H1 (cell line): ENCODE measurements around the gene GPT2. TPM values are rescaled to one million over a fixed set of nuclear protein-coding genes. Genes with fewer than 3 reads are reported as not detected.
"Not testable (repeated sequence)": the region's sequence is repeated elsewhere in the genome, so short reads cannot be mapped to it uniquely, and the experiment has no call there.

Source experiments
- CTCF ChIA-PET: fragments of 300-600 bp; sonication (Branson Sonifier 250); formaldehyde crosslinking; loops from one replicate; lab custom pipeline; 2021; ENCODE audit not compliant: partially characterized antibody; lab: Charles Lee
- POLR2A ChIA-PET: fragments of 300-600 bp; sonication (Branson Sonifier 250); formaldehyde crosslinking; loops from one replicate; lab custom pipeline; 2021; ENCODE audit warnings: inconsistent platforms; ENCODE audit not compliant: partially characterized antibody; lab: Charles Lee
- DNase-seq, 2 experiments: peaks; one replicate each; pipeline versions ENCODE4 v3.0.0 to v3.0.0-alpha.2; 2010 to 2022; ENCODE audit warnings: low spot score in 2 of 2, low read depth in 1 of 2, mixed read lengths in 1 of 2
- FAIRE-seq: peaks from 2 replicates; lab custom pipeline; 2011; peaks lifted over from hg19 to GRCh38; lab: Jason Lieb, UNC
- H2AFZ ChIP-seq: 2 replicates; pipeline ENCODE4 v1.8.1; 2012; ENCODE audit warnings: low read length, inconsistent platforms
- H2AK5ac ChIP-seq: 2 replicates; pipeline ENCODE4 v1.6.1; 2013; ENCODE audit warnings: low read depth, low read length
- H2BK120ac ChIP-seq: replicated peaks from 2 replicates; pipeline ENCODE3; 2013; ENCODE audit warnings: low read depth, low read length, inconsistent platforms
- H2BK12ac ChIP-seq: 2 replicates; pipeline ENCODE4 v1.6.1; 2013; ENCODE audit warnings: low read depth, low read length
- H2BK15ac ChIP-seq: 2 replicates; pipeline ENCODE4 v1.6.1; 2013; ENCODE audit warnings: low read length
- H2BK20ac ChIP-seq: 2 replicates; pipeline ENCODE4 v1.6.1; 2013; ENCODE audit warnings: low read length
- H2BK5ac ChIP-seq: 2 replicates; pipeline ENCODE4 v1.6.1; 2013; ENCODE audit warnings: low read depth, low read length
- H3K14ac ChIP-seq: 2 replicates; pipeline ENCODE4 v1.6.1; 2013; ENCODE audit warnings: inconsistent platforms; ENCODE audit not compliant: insufficient read length
- H3K18ac ChIP-seq: 2 replicates; pipeline ENCODE4 v1.6.1; 2013; ENCODE audit warnings: low read length; ENCODE audit errors: extremely low read depth
- H3K23ac ChIP-seq: 2 replicates; pipeline ENCODE4 v1.6.1; 2013; ENCODE audit warnings: inconsistent platforms; ENCODE audit not compliant: insufficient read length
- H3K23me2 ChIP-seq: 2 replicates; pipeline ENCODE4 v1.6.1; 2013; ENCODE audit warnings: low read depth, low read length
- H3K27ac ChIP-seq: 2 replicates; pipeline ENCODE4 v1.6.1; 2011; ENCODE audit warnings: low read depth, low read length, inconsistent platforms
- H3K27me3 ChIP-seq, 4 experiments: replicated peaks in 1 of 4; 1 replicate in 1 of 4; 2 replicates in 3 of 4; pipeline versions ENCODE4 v1.6.1 to v1.8.1; 2011 to 2013; ENCODE audit warnings: low read length in 3 of 4, mild to moderate bottlenecking in 3 of 4, inconsistent platforms in 2 of 4, mixed read lengths in 2 of 4, moderate library complexity in 1 of 4; ENCODE audit not compliant: control insufficient read depth in 3 of 4, insufficient read depth in 3 of 4; ENCODE audit errors: extremely low read depth in 1 of 4
- H3K36me3 ChIP-seq, 4 experiments: 2 replicates each; pipeline versions ENCODE4 v1.6.1 to v1.8.1; 2011 to 2013; ENCODE audit warnings: mild to moderate bottlenecking in 4 of 4, low read length in 3 of 4, moderate library complexity in 2 of 4, control low read depth in 1 of 4, inconsistent platforms in 1 of 4; ENCODE audit not compliant: insufficient read depth in 4 of 4, control insufficient read depth in 2 of 4
- H3K4ac ChIP-seq: replicated peaks from 2 replicates; pipeline ENCODE3; 2013; ENCODE audit warnings: low read length, low read depth, mixed read lengths, inconsistent platforms; ENCODE audit not compliant: insufficient read length
- H3K4me1 ChIP-seq, 4 experiments: replicated peaks in 1 of 4; 1 replicate in 1 of 4; 2 replicates in 3 of 4; pipeline versions ENCODE4 v1.6.1 to v1.8.1; 2011 to 2013; ENCODE audit warnings: low read length in 3 of 4, inconsistent platforms in 2 of 4, mixed read lengths in 1 of 4; ENCODE audit not compliant: insufficient read depth in 4 of 4, control insufficient read depth in 3 of 4
- H3K4me2 ChIP-seq, 2 experiments: 2 replicates each; pipeline versions ENCODE4 v1.6.1 to v1.8.1; 2011 to 2013; ENCODE audit warnings: low read depth in 2 of 2, low read length in 2 of 2, control low read depth in 1 of 2, inconsistent platforms in 1 of 2, mild to moderate bottlenecking in 1 of 2; ENCODE audit not compliant: insufficient read depth in 1 of 2
- H3K4me3 ChIP-seq, 4 experiments: fragments of 200-600, 300-600 bp in 1 of 4; sonication (generic), shearing (Covaris generic), sonication (Bioruptor Twin) in 1 of 4; 2 replicates each; pipeline versions ENCODE4 v1.5.1 to v1.8.1; 2011 to 2016; ENCODE audit warnings: low read length in 4 of 4, low read depth in 3 of 4, control low read depth in 2 of 4, inconsistent platforms in 2 of 4, mild to moderate bottlenecking in 2 of 4, mixed read lengths in 1 of 4, moderate library complexity in 1 of 4; ENCODE audit not compliant: insufficient read depth in 2 of 4; ENCODE audit errors: extremely low read depth in 1 of 4
- H3K56ac ChIP-seq: replicated peaks from 2 replicates; pipeline ENCODE3; 2013; ENCODE audit warnings: low read depth, mild to moderate bottlenecking, mixed read lengths, low read length, inconsistent platforms; ENCODE audit not compliant: insufficient read length
- H3K79me1 ChIP-seq: 2 replicates; pipeline ENCODE4 v1.6.1; 2013; ENCODE audit warnings: low read depth, low read length, control low read depth
- H3K79me2 ChIP-seq, 2 experiments: 2 replicates each; pipeline versions ENCODE4 v1.6.1 to v1.8.1; 2012 to 2013; ENCODE audit warnings: low read length in 2 of 2, mild to moderate bottlenecking in 2 of 2, inconsistent platforms in 1 of 2; ENCODE audit not compliant: insufficient read depth in 2 of 2, control insufficient read depth in 1 of 2
- H3K9ac ChIP-seq, 4 experiments: replicated peaks in 1 of 4; 1 replicate in 1 of 4; 2 replicates in 3 of 4; pipeline versions ENCODE4 v1.6.1 to v1.8.1; 2011 to 2013; ENCODE audit warnings: low read depth in 3 of 4, low read length in 3 of 4, control low read depth in 2 of 4, mild to moderate bottlenecking in 2 of 4, moderate library complexity in 2 of 4, inconsistent platforms in 1 of 4; ENCODE audit errors: extremely low read depth in 1 of 4
- H3K9me3 ChIP-seq, 2 experiments: 2 replicates each; pipeline versions ENCODE4 v1.6.1 to v1.8.1; 2012 to 2013; ENCODE audit warnings: mild to moderate bottlenecking in 2 of 2, moderate library complexity in 2 of 2, control low read depth in 1 of 2, inconsistent platforms in 1 of 2, low read depth in 1 of 2, low read length in 1 of 2, mixed read lengths in 1 of 2; ENCODE audit not compliant: insufficient read depth in 2 of 2
- H4K20me1 ChIP-seq, 2 experiments: replicated peaks in 1 of 2; 2 replicates each; pipeline versions ENCODE3 to v1.8.1; 2011 to 2013; ENCODE audit warnings: inconsistent platforms in 2 of 2, low read length in 2 of 2, mild to moderate bottlenecking in 1 of 2; ENCODE audit not compliant: insufficient read depth in 2 of 2, control insufficient read depth in 1 of 2
- H4K5ac ChIP-seq: 2 replicates; pipeline ENCODE4 v1.6.1; 2013; ENCODE audit warnings: low read length, low read depth, mixed read lengths, inconsistent platforms; ENCODE audit not compliant: insufficient read length
- H4K8ac ChIP-seq: 2 replicates; pipeline ENCODE4 v1.8.0; 2013; ENCODE audit warnings: mild to moderate bottlenecking, moderate library complexity, low read length, inconsistent platforms; ENCODE audit not compliant: insufficient read depth; ENCODE audit errors: extremely low read depth
- H4K91ac ChIP-seq: replicated peaks from 2 replicates; pipeline ENCODE3; 2013; ENCODE audit warnings: low read length, mixed read lengths, inconsistent platforms; ENCODE audit not compliant: insufficient read length
- EGR1 ChIP-seq: IDR thresholded peaks from 2 replicates; pipeline ENCODE4 v1.6.1; 2011; ENCODE audit warnings: low read depth, low read length, borderline replicate concordance
- NRF1 ChIP-seq: IDR thresholded peaks from 2 replicates; pipeline ENCODE4 v1.6.1; 2011; ENCODE audit warnings: mild to moderate bottlenecking, low read depth, low read length, improper control_type of control experiment
- WGBS, 2 experiments: shearing (Covaris generic) in 1 of 2; methylation state at CpG; one replicate each; pipeline versions ENCODE4 v1.1.6 to v1.1.7; 2013 to 2015; ENCODE audit warnings: low lambda C conversion rate in 2 of 2, mixed read lengths in 2 of 2, inconsistent platforms in 1 of 2, low coverage in 1 of 2, missing lambda C conversion rate in 1 of 2; ENCODE audit not compliant: insufficient replicate concordance in 2 of 2, insufficient coverage in 1 of 2, insufficient read length in 1 of 2; ENCODE audit errors: extremely low coverage in 1 of 2, missing lambda C conversion rate in 1 of 2; 5-methylcytosine and 5-hydroxymethylcytosine counted together
- polyA plus RNA-seq, 7 experiments: library from polyadenylated mRNA; depleted of rRNA in 3 of 7; stranded (reverse) in 5 of 7; unstranded in 2 of 7; fragments of >200 nt in 5 of 7; fragments of 200-250 nt in 2 of 7; gene quantifications; 1 replicate in 5 of 7; 2 replicates in 1 of 7; 4 replicates in 1 of 7; pipeline versions ENCODE4 v1.2.1 to v1.2.3, GENCODE V29; 2011 to 2013; ENCODE audit warnings: missing spikeins in 2 of 7, mixed read lengths in 2 of 7
- total RNA-seq: library from RNA; stranded (reverse); fragmentation: NEBNext Ultra II Directional; extraction: Animal tissue kit (Norgen Biotek cat#: 25700); gene quantifications from 2 replicates; pipeline ENCODE4 v1.2.1, GENCODE V29; 2021

The GPT2 gene
- total and polyA plus RNA-seq, 2 of the 8 experiments (the other 6 are each of a cell fraction or from before 2014, with no cell fraction given) = 71.6 to 94.1 TPM

GRCh38 chr16:46937536-46937935 lies 53.4 kb downstream of the GPT2 start (continued):
- TF ChIP-seq NRF1 (no peak), EGR1 (no peak)

GRCh38 chr16:46944713-46945112 lies 60.6 kb downstream of the GPT2 start:
- not testable (repeated sequence) for H3K4me3 ChIP-seq, H3K9me3 ChIP-seq, H3K79me2 ChIP-seq, H3K14ac ChIP-seq, H2BK15ac ChIP-seq, H2AK5ac ChIP-seq, H3K23me2 ChIP-seq, H3K36me3 ChIP-seq, H2BK20ac ChIP-seq, H3K27ac ChIP-seq, H3K56ac ChIP-seq, H3K9ac ChIP-seq, H3K27me3 ChIP-seq, H4K91ac ChIP-seq, H3K4ac ChIP-seq, H2AFZ ChIP-seq, H2BK5ac ChIP-seq, H3K4me2 ChIP-seq, H4K20me1 ChIP-seq, H2BK120ac ChIP-seq, H2BK12ac ChIP-seq, H3K23ac ChIP-seq, H3K79me1 ChIP-seq, H4K8ac ChIP-seq, H3K18ac ChIP-seq, H4K5ac ChIP-seq, H3K4me1 ChIP-seq, FAIRE-seq, DNase-seq
- POLR2A ChIA-PET = interaction anchor here (1.0 to 1.2 kb wide), 2 partner anchors 10 to 28 kb away, joined by 3 read pairs; no protein-coding TSS in a partner anchor
- CTCF ChIA-PET = interaction anchor here (0.7 to 1.2 kb wide), 3 partner anchors 20 to 1220 kb away, joined by 4 to 5 read pairs (median 4); no protein-coding TSS in a partner anchor
- 91% methylated on average over 8 of the region's 8 CpGs; no CpG with 5 or more reads in 1 of the 2 experiments for WGBS, 2 experiments
